Thyroid gland (tissue), 4 donors: ENCODE results near the gene RPS6KA1.

ENCODE experiments used
- CTCF ChIP-seq, 6 experiments: fragments of 200-600 bp in 3 of 6; fragments of 450-650 bp in 3 of 6; sonication (generic) in 3 of 6; IDR thresholded peaks; one replicate each; pipeline ENCODE4 v1.5.1; 2016 to 2019; ENCODE audit warnings: antibody characterized with exemption in 6 of 6, mild to moderate bottlenecking in 2 of 6, inconsistent platforms in 1 of 6, moderate library complexity in 1 of 6
- POLR2A ChIP-seq, 2 donors: fragments of 450-650 bp; IDR thresholded peaks; one replicate each; pipeline ENCODE4 v1.6.1; 2017; ENCODE audit warnings: antibody characterized with exemption in 2 of 2, mild to moderate bottlenecking in 2 of 2, moderate library complexity in 1 of 2

- TF ChIP-seq CTCF (IDR thresholded peaks at IDR 0.05) = no peak
- TF ChIP-seq POLR2A (IDR thresholded peaks at IDR 0.05) = no peak
These were observed 69.3 kb downstream of the RPS6KA1 start for GRCh38 chr1:26598890-26599289.
